NB4 (cell line): ENCODE data around the gene PIK3R4.

ENCODE experiments used
- CTCF ChIP-seq: IDR thresholded peaks from one replicate; pipeline ENCODE4 v1.5.1; 2012; ENCODE audit warnings: low read depth, low read length
- POLR2A ChIP-seq: IDR thresholded peaks from 2 replicates; pipeline ENCODE4 v1.6.1; 2011; ENCODE audit warnings: mild to moderate bottlenecking; ENCODE audit not compliant: insufficient read length; ENCODE audit errors: extremely low read depth

GRCh38 chr3:130731817-130732216 is 14.8 kb downstream of the PIK3R4 start:
- no peak for TF ChIP-seq POLR2A
- no peak for TF ChIP-seq CTCF
